GM21825 (cell line): ENCODE results near the gene SLC12A7.

Experiments
- ATAC-seq: cut with Tn5 transposase; IDR thresholded peaks from one replicate; pipeline ENCODE4 v1.9.1; 2021; ENCODE audit warnings: mild to moderate bottlenecking, moderate library complexity; ENCODE audit not compliant: unreplicated experiment

Gene SLC12A7

GRCh38 chr5:1054018-1054798 lies 57.7 kb downstream of the SLC12A7 start:
- ATAC-seq = no peak

DNA sequence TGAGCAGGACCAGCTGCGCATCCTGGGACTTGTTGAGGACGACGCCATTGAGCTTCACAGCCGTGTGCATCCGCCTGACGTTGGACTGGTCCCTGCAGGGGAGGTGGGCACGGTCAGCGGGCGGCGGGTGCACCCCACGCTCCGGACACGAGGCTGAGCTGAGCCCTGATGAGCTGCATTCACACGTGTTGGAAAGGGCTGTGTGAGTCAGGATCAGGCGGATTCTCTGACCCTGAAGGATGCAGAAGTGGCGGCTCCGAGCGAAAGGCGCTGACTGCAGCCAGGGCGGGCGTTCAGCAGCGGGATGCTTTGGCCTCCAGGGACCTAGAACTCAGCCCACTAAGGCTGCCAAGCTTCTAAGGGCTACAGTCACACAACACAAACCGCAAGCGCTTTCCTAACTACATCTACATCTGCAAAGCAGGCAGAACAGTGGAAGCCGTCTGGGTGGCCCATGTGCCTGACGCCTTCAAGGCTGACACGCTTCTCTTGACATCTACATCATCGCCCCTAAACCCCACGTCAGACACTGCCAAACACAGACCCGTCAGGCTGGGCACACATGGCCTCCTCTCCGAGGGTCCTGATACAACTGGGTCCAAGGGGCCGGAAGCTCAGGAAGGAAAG lies 58.4 kb downstream of the SLC12A7 start:
- ATAC-seq = no peak

- no peak for ATAC-seq
Measured at GRCh38 chr5:1052641-1053390, 59.0 kb downstream of the SLC12A7 start.

DNA sequence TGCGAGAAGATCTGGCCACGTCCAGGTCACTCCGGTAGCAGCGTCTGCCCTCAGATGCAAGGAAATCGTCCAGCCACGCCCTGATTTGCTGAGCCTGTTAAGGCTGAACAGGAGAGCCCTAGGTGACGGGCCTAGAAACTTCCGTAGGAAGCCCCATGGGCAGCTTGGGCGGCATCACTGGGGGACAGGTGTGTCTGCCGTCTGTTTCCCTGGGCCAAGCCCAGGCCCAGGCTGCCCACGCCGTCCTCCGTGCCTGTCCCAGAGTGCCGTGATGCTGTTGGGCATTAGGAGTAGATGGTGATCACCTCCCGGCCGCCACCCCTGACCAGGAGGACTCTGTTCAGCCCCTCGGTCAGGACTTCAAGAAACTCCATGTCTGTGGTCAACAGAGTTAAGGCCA lies 59.8 kb downstream of the SLC12A7 start:
- no peak for ATAC-seq

DNA sequence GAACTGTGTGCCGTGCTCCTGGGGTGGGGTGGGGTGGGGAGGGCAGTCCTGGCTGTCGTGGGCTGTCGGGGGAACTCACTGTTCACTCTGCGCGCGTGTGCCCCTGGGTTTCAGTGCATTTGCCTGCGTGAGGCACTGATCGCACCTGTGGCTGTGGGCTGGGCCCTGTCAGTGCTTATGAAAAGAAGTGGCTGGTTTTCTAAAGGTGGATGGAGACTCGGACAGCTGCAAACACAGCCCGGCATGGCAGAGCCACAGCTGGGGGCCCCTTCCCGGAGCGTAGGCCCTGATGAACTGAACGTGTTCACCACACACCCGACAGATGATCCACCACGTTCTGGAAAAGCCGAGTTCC lies 60.5 kb downstream of the SLC12A7 start:
- no peak for ATAC-seq

GRCh38 chr5:1050423-1051365 lies 61.2 kb downstream of the SLC12A7 start:
- ATAC-seq = no peak

GRCh38 chr5:1048861-1049838 lies 62.7 kb downstream of the SLC12A7 start:
- ATAC-seq = no peak

GRCh38 chr5:1048162-1048721 lies 63.6 kb downstream of the SLC12A7 start:
- no peak for ATAC-seq

DNA sequence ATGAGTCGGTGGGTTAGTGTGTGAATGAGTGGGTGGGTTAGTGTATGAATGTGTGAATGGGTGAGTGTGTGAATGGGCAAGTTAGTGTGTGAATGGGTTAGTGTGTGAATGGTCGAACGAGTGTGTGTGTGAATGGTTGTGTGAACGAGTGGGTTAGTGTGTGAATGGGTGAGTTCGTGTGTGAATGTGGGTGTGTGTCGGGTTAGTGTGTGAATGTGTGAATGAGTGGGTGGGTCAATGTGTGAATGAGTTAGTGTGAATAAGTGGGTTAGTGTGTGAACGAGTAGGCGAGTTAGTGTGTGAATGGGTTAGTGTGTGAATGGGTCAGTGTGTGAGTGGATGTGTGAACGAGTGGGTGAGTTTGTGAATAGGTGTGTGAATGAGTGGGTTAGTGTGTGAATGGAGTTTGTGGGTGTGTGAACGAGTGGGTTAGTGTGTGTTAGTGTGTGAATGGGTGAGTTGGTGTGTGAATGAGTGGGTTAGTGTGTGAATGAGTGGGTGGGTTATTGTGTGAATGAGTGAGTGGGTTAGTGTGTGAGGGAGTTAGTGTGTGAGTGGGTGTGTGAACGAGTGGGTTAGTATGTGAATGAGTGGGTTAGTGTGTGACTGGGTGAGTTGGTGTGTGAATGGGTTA lies 64.4 kb downstream of the SLC12A7 start:
- ATAC-seq = no peak

GRCh38 chr5:1045960-1046560 lies 65.8 kb downstream of the SLC12A7 start:
- no peak for ATAC-seq

DNA sequence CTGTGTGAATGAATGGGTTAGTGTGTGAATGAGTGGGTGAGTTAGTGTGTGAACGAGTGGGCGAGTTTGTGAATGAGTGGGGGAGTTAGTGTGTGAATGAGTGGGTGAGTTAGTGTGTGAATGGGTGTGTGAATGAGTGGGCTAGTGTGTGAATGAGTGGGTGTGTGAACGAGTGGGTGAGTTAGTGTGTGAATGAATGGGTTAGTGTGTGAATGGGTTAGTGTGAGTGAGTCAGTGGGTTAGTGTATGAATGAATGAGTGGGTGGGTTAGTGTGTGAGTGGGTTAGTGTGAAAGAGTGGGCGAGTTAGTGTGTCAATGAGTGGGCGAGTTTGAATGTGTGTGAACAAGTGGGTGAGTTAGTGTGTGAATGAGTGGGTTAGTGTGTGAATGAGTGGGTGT lies 67.7 kb downstream of the SLC12A7 start:
- no peak for ATAC-seq

DNA sequence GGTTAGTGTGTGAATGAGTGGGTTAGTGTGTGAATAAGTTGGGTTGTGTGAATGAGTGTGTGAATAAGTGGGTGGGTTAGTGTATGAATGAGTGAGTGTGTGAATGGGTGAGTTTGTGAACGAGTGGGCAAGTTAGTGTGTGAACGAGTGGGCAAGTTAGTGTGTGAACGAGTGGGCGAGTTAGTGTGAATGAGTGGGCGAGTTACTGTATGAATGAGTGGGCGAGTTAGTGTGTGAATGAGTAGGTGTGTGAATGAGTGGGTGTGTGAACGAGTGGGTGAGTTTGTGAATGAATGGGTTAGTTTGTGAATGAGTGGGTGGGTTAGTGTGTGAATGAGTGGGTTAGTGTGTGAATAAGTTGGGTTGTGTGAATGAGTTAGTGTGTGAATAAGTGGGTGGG lies 68.5 kb downstream of the SLC12A7 start:
- no peak for ATAC-seq

GRCh38 chr5:1042626-1043025 lies 69.2 kb downstream of the SLC12A7 start:
- ATAC-seq = no peak

- ATAC-seq = no peak
Measured at GRCh38 chr5:1041225-1042143, 70.4 kb downstream of the SLC12A7 start.

GRCh38 chr5:1040571-1040970 lies 71.3 kb downstream of the SLC12A7 start:
- ATAC-seq = no peak

GRCh38 chr5:1039706-1040260 lies 72.1 kb downstream of the SLC12A7 start:
- no peak for ATAC-seq

GRCh38 chr5:1039210-1039548 lies 72.7 kb downstream of the SLC12A7 start:
- no peak for ATAC-seq
